Activated CD8-positive, alpha-beta memory T cell treated with anti-CD3 and anti-CD28 coated beads, Interleukin-2, amount 10 ng/mL, durations not matched to agents 7 days and 5 days (primary cell): ENCODE results near the gene PICALM. TPM values are rescaled to one million over a fixed set of nuclear protein-coding genes. Genes with fewer than 3 reads are reported as not detected.

Experiments
- ATAC-seq: fragments of 150-1000 bp; cut with Tn5 transposase; one replicate; pipeline ENCODE4 v1.10.0; 2021; ENCODE audit warnings: moderate library complexity
- CTCF ChIA-PET: fragments of 350-600 bp; sonication (Branson Sonifier 250); formaldehyde crosslinking; loops from one replicate; lab custom pipeline; 2021; ENCODE audit warnings: antibody characterized with exemption; lab: Charles Lee
- DNase-seq: peaks from one replicate; pipeline ENCODE4 v3.0.0-alpha.2; 2020
- H3K27ac Mint-ChIP-seq: one replicate; pipeline ENCODE4 v1.8.0; 2021; ENCODE audit warnings: mild to moderate bottlenecking, mixed read lengths
- H3K27me3 Mint-ChIP-seq: one replicate; pipeline ENCODE4 v1.8.0; 2021; ENCODE audit warnings: mixed read lengths
- H3K36me3 Mint-ChIP-seq: one replicate; pipeline ENCODE4 v1.8.0; 2021; ENCODE audit warnings: mild to moderate bottlenecking, mixed read lengths
- H3K4me1 Mint-ChIP-seq: one replicate; pipeline ENCODE4 v1.8.0; 2021; ENCODE audit warnings: mixed read lengths
- H3K4me3 Mint-ChIP-seq: one replicate; pipeline ENCODE4 v1.8.0; 2021; ENCODE audit warnings: mild to moderate bottlenecking, moderate library complexity, mixed read lengths
- H3K9me3 Mint-ChIP-seq: one replicate; pipeline ENCODE4 v1.8.0; 2022; ENCODE audit warnings: low read depth, mixed read lengths
- total RNA-seq, 2 experiments: library from RNA; stranded (reverse); gene quantifications; one replicate each; pipeline ENCODE4 v1.2.3, GENCODE V29; 2021

Gene PICALM
- total RNA-seq, 2 experiments from 2014 or later, result 123 to 166 TPM

GRCh38 chr11:86056351-86056854, 12.5 kb downstream of the PICALM start:
- CTCF ChIA-PET, result interaction anchor here (1.2 kb wide), 1 partner anchor 137 kb away, joined by 4 read pairs; no protein-coding TSS in a partner anchor
- Mint-ChIP-seq H3K27me3 (no peaks in the 10 kb centered on the region), H3K27ac (peak overlapping the region; percentile 33), H3K36me3 (peaks cover 62% of the 10 kb centered on the region), H3K4me3 (no peak overlapping the region), H3K9me3 (peaks cover 8% of the 10 kb centered on the region), H3K4me1 (peaks cover 83% of the 10 kb centered on the region)
- no peak for DNase-seq
- peak; percentile 35 for ATAC-seq

- Mint-ChIP-seq H3K4me1 (peaks cover 77% of the 10 kb centered on the region), H3K36me3 (peaks cover 59% of the 10 kb centered on the region), H3K9me3 (peaks cover 8% of the 10 kb centered on the region), H3K27ac (peak overlapping the region; percentile 16), H3K27me3 (no peaks in the 10 kb centered on the region), H3K4me3 (no peak overlapping the region)
- CTCF ChIA-PET, result interaction anchor here (1.1 to 2.2 kb wide), 4 partner anchors 11 to 140 kb away, joined by 3 to 8 read pairs (median 4); no protein-coding TSS in a partner anchor
- no peak for DNase-seq
- no peak for ATAC-seq
These were observed 15.9 kb downstream of the PICALM start for GRCh38 chr11:86052693-86053641.

DNA sequence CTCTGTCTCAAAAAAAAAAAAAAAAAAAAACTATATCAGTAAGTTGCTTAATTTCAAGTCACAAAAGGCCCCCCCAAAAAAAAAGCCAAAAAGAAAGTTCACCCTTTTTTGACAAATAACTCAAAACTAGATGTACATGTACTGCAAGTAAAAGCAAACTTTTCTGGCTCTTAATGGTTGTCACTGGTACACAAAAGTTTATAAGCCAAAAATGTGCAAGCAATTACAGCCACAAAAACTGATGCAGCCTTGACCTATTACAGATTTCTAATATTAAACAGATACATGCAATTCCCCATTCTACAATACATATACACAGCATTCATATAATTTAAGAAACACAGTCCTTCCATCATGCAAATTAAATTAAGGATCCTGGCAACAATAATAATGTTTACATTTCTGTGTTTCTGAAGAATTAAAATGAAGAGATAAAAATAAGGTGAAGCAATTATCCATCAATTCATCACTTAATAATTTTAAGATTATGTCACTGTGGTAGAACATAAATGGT, 18.6 kb downstream of the PICALM start:
- Mint-ChIP-seq H3K27ac (no peak overlapping the region), H3K4me1 (peaks cover 79% of the 10 kb centered on the region)
- CTCF ChIA-PET, result no interaction called here

GRCh38 chr11:86047275-86047991, 21.5 kb downstream of the PICALM start:
- H3K27ac Mint-ChIP-seq, result peak overlapping the region; percentile 79
- no peaks in the 10 kb centered on the region for H3K27me3 Mint-ChIP-seq
- DNase-seq (peak; percentile 79), ATAC-seq (peak; percentile 79)
- peaks cover 6% of the 10 kb centered on the region for H3K9me3 Mint-ChIP-seq
- peaks cover 85% of the 10 kb centered on the region for H3K4me1 Mint-ChIP-seq
- H3K36me3 Mint-ChIP-seq, result peaks cover 30% of the 10 kb centered on the region
- CTCF ChIA-PET, result interaction anchor here (1.2 to 2.7 kb wide), 4 partner anchors 21 to 171 kb away, joined by 3 to 13 read pairs (median 6); partner anchors contain the start of gene PICALM
- peak overlapping the region; percentile 15 for H3K4me3 Mint-ChIP-seq

More for the DNA sequence above, 18.6 kb downstream of the PICALM start:
- H3K27me3 Mint-ChIP-seq, result no peaks in the 10 kb centered on the region
- peaks cover 46% of the 10 kb centered on the region for H3K36me3 Mint-ChIP-seq
- DNase-seq, result no peak
- peaks cover 6% of the 10 kb centered on the region for H3K9me3 Mint-ChIP-seq
- no peak overlapping the region for H3K4me3 Mint-ChIP-seq
- no peak for ATAC-seq

DNA sequence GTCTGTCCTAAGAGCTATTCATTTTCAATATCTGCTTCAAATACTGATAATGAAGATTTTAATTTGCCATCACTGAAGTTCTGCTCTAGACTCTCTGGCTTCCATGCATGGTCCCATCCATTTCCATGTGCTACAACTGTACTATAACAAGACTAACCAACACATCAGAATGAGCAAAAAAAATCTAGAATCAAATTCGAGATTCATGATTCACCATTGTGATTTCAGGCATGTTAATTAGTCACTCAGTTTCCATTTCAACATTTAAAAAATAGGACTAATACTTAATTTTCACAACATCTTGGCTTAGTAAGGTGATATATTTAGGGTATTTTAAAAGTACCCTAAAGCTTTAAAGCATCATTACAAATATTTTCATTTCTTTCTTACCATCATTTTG, 22.8 kb downstream of the PICALM start:
- no peak for ATAC-seq
- Mint-ChIP-seq H3K36me3 (peaks cover 21% of the 10 kb centered on the region), H3K4me3 (no peak overlapping the region)

GRCh38 chr11:86043765-86044503, 24.9 kb downstream of the PICALM start:
- H3K27ac Mint-ChIP-seq, result peak overlapping the region; percentile 46

More for the DNA sequence above, 22.8 kb downstream of the PICALM start:
- H3K9me3 Mint-ChIP-seq, result no peaks in the 10 kb centered on the region
- H3K27me3 Mint-ChIP-seq, result no peaks in the 10 kb centered on the region
- CTCF ChIA-PET, result interaction anchor here (0.8 to 1.6 kb wide), 6 partner anchors 16 to 172 kb away, joined by 3 to 8 read pairs (median 4); no protein-coding TSS in a partner anchor
- H3K4me1 Mint-ChIP-seq, result peaks cover 86% of the 10 kb centered on the region
- DNase-seq, result no peak
- H3K27ac Mint-ChIP-seq, result peak overlapping the region; percentile 79

GRCh38 chr11:86041975-86042378, 26.9 kb downstream of the PICALM start:
- peaks cover 10% of the 10 kb centered on the region for H3K36me3 Mint-ChIP-seq
- peaks cover 66% of the 10 kb centered on the region for H3K4me1 Mint-ChIP-seq
- peak overlapping the region; percentile 45 for H3K27ac Mint-ChIP-seq
- peak; percentile 82 for ATAC-seq
- peak; percentile 67 for DNase-seq
- CTCF ChIA-PET, result interaction anchor here (0.6 to 4.8 kb wide), 39 partner anchors 10 to 261 kb away, joined by 3 to 61 read pairs (median 4); partner anchors contain the start of genes CCDC83, EED and PICALM
- no peaks in the 10 kb centered on the region for H3K9me3 Mint-ChIP-seq
- H3K4me3 Mint-ChIP-seq, result no peak overlapping the region
- no peaks in the 10 kb centered on the region for H3K27me3 Mint-ChIP-seq

More at GRCh38 chr11:86043765-86044503, 24.9 kb downstream of the PICALM start:
- DNase-seq (no peak), ATAC-seq (no peak)
- H3K4me1 Mint-ChIP-seq, result peaks cover 80% of the 10 kb centered on the region
- H3K36me3 Mint-ChIP-seq, result peaks cover 10% of the 10 kb centered on the region
- peak overlapping the region; percentile 9 for H3K4me3 Mint-ChIP-seq
- CTCF ChIA-PET, result interaction anchor here (0.9 to 4.8 kb wide), 5 partner anchors 18 to 172 kb away, joined by 3 to 61 read pairs (median 13); no protein-coding TSS in a partner anchor
- H3K9me3 Mint-ChIP-seq, result no peaks in the 10 kb centered on the region
- no peaks in the 10 kb centered on the region for H3K27me3 Mint-ChIP-seq

- CTCF ChIA-PET, result interaction anchor here (0.6 to 4.8 kb wide), 39 partner anchors 9 to 261 kb away, joined by 3 to 61 read pairs (median 4); partner anchors contain the start of genes CCDC83, EED and PICALM
- Mint-ChIP-seq H3K27ac (peak overlapping the region; percentile 45), H3K4me1 (peaks cover 63% of the 10 kb centered on the region), H3K27me3 (no peaks in the 10 kb centered on the region), H3K4me3 (no peak overlapping the region), H3K9me3 (no peaks in the 10 kb centered on the region), H3K36me3 (peaks cover 14% of the 10 kb centered on the region)
- ATAC-seq, result no peak
- DNase-seq, result no peak
These were observed 27.7 kb downstream of the PICALM start for GRCh38 chr11:86040919-86041850.

DNA sequence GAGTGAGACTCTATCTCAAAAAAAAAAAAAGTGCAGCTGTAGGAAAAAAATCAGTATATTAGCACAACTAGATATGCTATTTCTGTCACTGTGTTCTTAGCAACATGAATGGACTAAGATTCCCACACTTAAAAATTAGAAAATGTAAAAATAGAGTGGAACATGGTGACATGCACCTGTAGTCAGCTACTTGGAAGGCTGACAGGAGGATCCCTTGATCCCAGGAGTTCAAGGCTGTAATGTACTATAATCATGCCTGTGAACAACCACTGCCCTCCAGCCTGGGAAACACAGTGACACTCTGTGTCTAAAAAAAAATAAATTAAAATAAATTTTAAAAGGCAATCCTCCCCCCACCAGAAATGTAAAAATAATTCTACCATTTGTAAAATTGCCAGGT, 29.8 kb downstream of the PICALM start:
- DNase-seq, result no peak
- Mint-ChIP-seq H3K27me3 (no peaks in the 10 kb centered on the region), H3K9me3 (no peaks in the 10 kb centered on the region), H3K27ac (no peak overlapping the region), H3K4me3 (no peak overlapping the region), H3K36me3 (peaks cover 16% of the 10 kb centered on the region), H3K4me1 (peaks cover 54% of the 10 kb centered on the region)
- no peak for ATAC-seq
- CTCF ChIA-PET, result interaction anchor here (0.9 to 1.9 kb wide), 3 partner anchors 14 to 164 kb away, joined by 3 to 9 read pairs (median 3); no protein-coding TSS in a partner anchor

DNA sequence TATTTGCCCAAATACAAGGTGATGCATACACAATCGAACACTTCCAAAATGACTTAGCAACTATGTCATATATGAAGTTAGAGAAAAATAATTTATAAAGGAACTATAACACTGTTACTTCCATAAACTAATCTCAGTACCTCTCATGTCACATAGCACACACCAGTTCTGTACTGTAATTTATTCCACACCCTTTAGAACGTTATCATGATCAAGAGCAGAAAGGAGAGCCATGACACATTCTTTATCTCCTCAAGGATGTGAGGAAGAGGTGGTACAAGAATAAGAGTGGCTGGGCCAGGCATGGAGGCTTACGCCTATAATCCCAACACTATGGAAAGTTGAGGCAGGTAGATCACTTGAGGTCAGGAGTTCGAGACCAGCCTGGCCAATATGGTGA, 31.1 kb downstream of the PICALM start:
- H3K36me3 Mint-ChIP-seq, result peaks cover 17% of the 10 kb centered on the region
- CTCF ChIA-PET, result interaction anchor here (1.9 kb wide), 1 partner anchor 156 kb away, joined by 9 read pairs; no protein-coding TSS in a partner anchor
- DNase-seq (no peak), ATAC-seq (no peak)
- peaks cover 50% of the 10 kb centered on the region for H3K4me1 Mint-ChIP-seq
- H3K27ac Mint-ChIP-seq, result no peak overlapping the region
- H3K9me3 Mint-ChIP-seq, result no peaks in the 10 kb centered on the region
- no peaks in the 10 kb centered on the region for H3K27me3 Mint-ChIP-seq
- no peak overlapping the region for H3K4me3 Mint-ChIP-seq

DNA sequence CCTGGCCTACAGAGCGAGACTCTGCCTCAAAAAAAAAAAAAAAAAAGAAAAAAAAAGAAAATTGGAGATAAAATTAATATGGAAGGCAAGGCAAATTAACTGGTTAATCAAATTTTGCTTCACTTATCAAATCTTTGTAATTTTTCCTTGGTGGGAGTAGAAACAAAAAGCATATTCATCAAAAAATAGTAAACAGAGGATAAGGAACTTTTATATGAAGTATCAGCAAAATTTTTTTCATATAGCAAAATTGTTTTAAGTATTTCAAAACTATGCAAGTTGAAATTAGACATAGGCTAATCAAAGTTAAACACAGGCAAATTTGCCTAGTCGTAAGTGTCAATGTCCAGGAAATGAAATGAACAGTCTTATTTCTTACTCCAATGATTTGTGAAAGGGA, 33.0 kb downstream of the PICALM start:
- Mint-ChIP-seq H3K9me3 (no peaks in the 10 kb centered on the region), H3K27me3 (no peaks in the 10 kb centered on the region), H3K36me3 (peaks cover 27% of the 10 kb centered on the region), H3K4me3 (no peak overlapping the region), H3K27ac (no peak overlapping the region), H3K4me1 (peaks cover 42% of the 10 kb centered on the region)
- DNase-seq, result no peak
- ATAC-seq, result no peak
- CTCF ChIA-PET, result interaction anchor here (1.4 kb wide), 1 partner anchor 158 kb away, joined by 4 read pairs; no protein-coding TSS in a partner anchor
